Body of pancreas (tissue), 4 donors: ENCODE results near the gene TNRC6B.

ENCODE experiments used
- CTCF ChIP-seq, 7 experiments: fragments of 450-650 bp in 4 of 7; fragments of 200-600 bp in 3 of 7; sonication (generic) in 3 of 7; IDR thresholded peaks; one replicate each; pipeline ENCODE4 v1.5.1; 2016 to 2019; ENCODE audit warnings: antibody characterized with exemption in 7 of 7
- POLR2A ChIP-seq, 3 donors: fragments of 450-650 bp; IDR thresholded peaks; one replicate each; pipeline ENCODE4 v1.6.1; 2016; ENCODE audit warnings: antibody characterized with exemption in 3 of 3, mild to moderate bottlenecking in 2 of 3

GRCh38 chr22:40345271-40345670 lies 167.5 kb downstream of the TNRC6B start:
- no peak for TF ChIP-seq POLR2A (IDR thresholded peaks at IDR 0.05)
- no peak for TF ChIP-seq CTCF (IDR thresholded peaks at IDR 0.05)
